ENCODE measurements around the gene LRRK2. TPM values are rescaled to one million over a fixed set of nuclear protein-coding genes. Genes with fewer than 3 reads are reported as not detected.
"Not testable (repeated sequence)": the region's sequence is repeated elsewhere in the genome, so short reads cannot be mapped to it uniquely, and the experiment has no call there.

LRRK2 gene
- total RNA-seq, 4 donors from 2014 or later, result 24.0 to 32.8 (median 29.2) TPM

GRCh38 chr12:40240779-40241178 lies 16.0 kb downstream of the LRRK2 start:
- no peaks in the 10 kb centered on the region for H3K9me3 ChIP-seq
- peaks cover 0 to 30% (median 10%) of the 10 kb centered on the region in 4 donors for H3K36me3 ChIP-seq
- no peak overlapping the region for H3K27ac ChIP-seq (replicated peaks in 1 of 4)
- H3K27me3 ChIP-seq, result no peaks in the 10 kb centered on the region
- WGBS, result 97% methylated on average over 4 of the region's 4 CpGs
- peaks cover 0 to 13% (median 0%) of the 10 kb centered on the region in 4 donors for H3K4me1 ChIP-seq
- TF ChIP-seq CTCF (IDR thresholded peaks at IDR 0.05), result no peak
- TF ChIP-seq POLR2AphosphoS5 (IDR thresholded peaks at IDR 0.05), result no peak
- no peak for TF ChIP-seq POLR2A (IDR thresholded peaks at IDR 0.05; ENCODE audit: low read depth)
- no peak for TF ChIP-seq EP300 (IDR thresholded peaks at IDR 0.05)
- no peak overlapping the region for H3K4me3 ChIP-seq
- intact Hi-C loops (cut with DNase I), result no loop called here
- DNase-seq (ENCODE audit: extremely low spot score), result no peak

- no peak for DNase-seq (ENCODE audit: extremely low spot score)
- H3K4me3 ChIP-seq, result no peak overlapping the region
- WGBS, result 56% methylated on average over 1 of the region's 1 CpG
- no peaks in the 10 kb centered on the region for H3K9me3 ChIP-seq
- peaks cover 0 to 13% (median 0%) of the 10 kb centered on the region in 4 donors for H3K4me1 ChIP-seq
- H3K36me3 ChIP-seq, result peaks cover 0 to 26% (median under 1%) of the 10 kb centered on the region in 4 donors
- intact Hi-C loops (cut with DNase I), result no loop called here
- TF ChIP-seq POLR2AphosphoS5 (IDR thresholded peaks at IDR 0.05) (no peak), POLR2A (IDR thresholded peaks at IDR 0.05; ENCODE audit: low read depth) (no peak), EP300 (IDR thresholded peaks at IDR 0.05) (no peak), CTCF (IDR thresholded peaks at IDR 0.05) (no peak)
- H3K27ac ChIP-seq (replicated peaks in 1 of 4), result no peak overlapping the region
- no peaks in the 10 kb centered on the region for H3K27me3 ChIP-seq
These were observed 16.9 kb downstream of the LRRK2 start for GRCh38 chr12:40241741-40242140.

GRCh38 chr12:40244526-40245156 lies 19.8 kb downstream of the LRRK2 start:
- 93% methylated on average over 5 of the region's 5 CpGs for WGBS
- H3K9me3 ChIP-seq; H3K4me1 ChIP-seq; H3K4me3 ChIP-seq; intact Hi-C loops (cut with DNase I); H3K27me3 ChIP-seq; DNase-seq (ENCODE audit: extremely low spot score); H3K27ac ChIP-seq (replicated peaks in 1 of 4): not testable (repeated sequence)
- peaks cover 0 to 17% (median 1%) of the 10 kb centered on the region in 4 donors for H3K36me3 ChIP-seq

GRCh38 chr12:40248034-40248433 lies 23.2 kb downstream of the LRRK2 start:
- Histone ChIP-seq H3K27me3 (no peaks in the 10 kb centered on the region), H3K36me3 (peaks cover 5 to 40% (median 23%) of the 10 kb centered on the region in 4 donors)
- WGBS, result 81% methylated on average over 1 of the region's 1 CpG

More at GRCh38 chr12:40248034-40248433, 23.2 kb downstream of the LRRK2 start:
- H3K4me1 ChIP-seq, result no peaks in the 10 kb centered on the region
- no peak overlapping the region for H3K4me3 ChIP-seq
- intact Hi-C loops (cut with DNase I), result no loop called here
- no peak overlapping the region for H3K27ac ChIP-seq (replicated peaks in 1 of 4)
- no peak for TF ChIP-seq CTCF (IDR thresholded peaks at IDR 0.05)
- no peaks in the 10 kb centered on the region for H3K9me3 ChIP-seq
- DNase-seq (ENCODE audit: extremely low spot score), result no peak
